Muscle of arm (tissue), 12 donors: ENCODE results near the gene SRSF3. TPM values are rescaled to one million over a fixed set of nuclear protein-coding genes. Genes with fewer than 3 reads are reported as not detected.

Experiments used
- DNase-seq: peaks from one replicate; pipeline ENCODE4 v3.0.0-alpha.2; 2013
- polyA plus RNA-seq, 12 donors: library from polyadenylated mRNA; unstranded; fragments of 120-200 nt; gene quantifications; one replicate each; pipeline ENCODE4 v1.2.1, GENCODE V29; 2013; ENCODE audit not compliant: insufficient read length in 12 of 12

Gene SRSF3
- polyA plus RNA-seq, 12 donors: 176 to 394 (median 301) TPM

DNA sequence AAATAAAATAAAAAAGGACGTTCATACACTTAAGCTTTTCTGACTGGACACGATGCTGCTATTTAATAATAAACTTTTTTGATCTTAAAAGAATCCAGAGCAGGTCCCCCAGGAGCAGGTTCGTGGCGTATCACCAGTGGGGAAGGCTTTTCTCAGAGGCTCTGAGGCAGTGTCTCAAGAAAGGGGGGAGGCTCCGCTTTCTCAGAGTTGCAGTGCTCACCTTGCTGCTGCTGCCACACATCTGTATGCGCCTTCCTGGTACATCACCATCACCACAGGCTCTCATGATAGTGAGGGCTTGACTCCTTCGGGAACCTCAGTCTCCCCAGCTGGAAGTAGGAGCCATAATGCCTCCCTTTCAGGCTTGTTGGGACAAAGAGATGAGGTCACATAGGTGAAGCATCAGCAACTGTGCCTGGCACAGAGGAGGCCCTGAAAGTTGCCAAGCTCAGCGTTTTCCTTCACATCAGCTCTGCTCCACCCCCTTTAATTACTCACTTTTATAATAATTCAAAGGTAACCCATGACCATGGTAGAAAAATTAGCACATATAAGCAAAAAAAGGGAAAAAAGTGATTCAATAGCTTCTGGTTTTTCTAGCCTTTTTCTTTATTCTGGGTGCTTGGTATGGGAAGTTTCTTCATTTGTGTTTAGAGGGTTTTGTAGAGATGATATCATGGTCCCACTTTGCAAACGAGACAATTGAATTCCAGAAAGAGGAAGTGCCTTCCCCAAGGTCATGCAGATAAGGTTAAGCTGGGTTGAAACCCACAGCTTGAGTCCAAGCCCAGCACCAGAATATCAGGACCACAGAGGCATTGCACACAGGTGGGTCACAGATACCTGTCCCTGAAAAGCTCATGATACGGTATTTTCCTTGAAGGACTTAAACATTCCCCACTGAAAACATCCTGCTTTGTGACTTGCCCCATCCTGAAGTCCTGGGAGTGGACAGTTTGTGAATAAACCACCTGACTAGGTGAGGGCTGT is 24.5 kb downstream of the SRSF3 start:
- DNase-seq: no peak

DNA sequence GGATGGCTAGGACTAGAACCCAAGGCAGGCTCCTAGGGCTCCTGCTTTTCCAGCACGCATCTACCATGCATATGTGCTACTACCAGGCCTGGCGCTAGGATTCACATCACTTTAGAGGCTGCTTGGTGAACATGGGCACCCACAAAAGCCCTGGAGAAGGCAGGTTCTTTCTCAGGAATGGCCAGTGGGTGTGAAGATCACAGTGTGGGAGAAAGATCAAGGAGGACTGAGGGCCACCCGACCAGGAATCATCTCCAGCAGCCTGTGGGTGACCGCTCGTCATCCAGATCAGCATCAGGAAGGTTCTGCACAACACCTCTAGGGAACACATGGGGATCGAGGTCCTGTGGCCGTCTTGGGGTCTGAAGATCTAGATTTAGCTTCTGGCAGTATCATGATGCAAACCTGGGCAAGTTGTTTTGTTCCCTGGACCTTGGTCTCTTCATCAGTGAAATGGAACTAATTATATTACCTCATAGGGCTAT is 27.3 kb downstream of the SRSF3 start:
- DNase-seq: no peak

DNA sequence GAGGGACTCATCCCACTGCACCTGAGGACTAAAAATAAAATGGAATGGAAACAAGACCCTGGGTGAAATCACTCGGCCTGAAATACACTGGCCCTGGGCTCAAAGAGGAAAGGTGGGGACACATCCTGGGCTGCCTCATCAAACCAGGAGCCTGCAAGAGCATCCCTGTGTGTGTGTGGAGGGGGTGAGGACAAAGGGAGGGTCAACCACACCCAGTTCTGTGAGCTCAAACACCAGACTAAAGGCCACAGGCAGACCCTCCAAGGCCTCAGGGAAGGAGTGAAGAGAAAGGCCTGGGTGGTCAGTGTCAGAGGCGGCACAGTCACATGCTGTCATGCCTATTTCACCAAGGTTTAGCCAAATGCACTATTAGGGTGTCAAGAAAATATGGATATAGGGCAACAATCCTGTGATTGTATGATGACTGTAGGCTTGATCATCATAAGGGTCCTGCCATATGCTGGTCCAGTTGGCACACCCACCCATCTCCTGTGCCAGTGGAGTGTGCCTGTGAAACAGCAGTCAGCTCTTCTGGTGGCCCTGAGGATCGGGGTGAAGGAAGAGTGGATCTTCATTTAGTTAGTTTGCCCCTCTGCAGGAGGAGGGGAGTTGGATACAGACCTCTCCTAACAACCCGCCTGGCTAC is 28.9 kb downstream of the SRSF3 start:
- no peak for DNase-seq

DNA sequence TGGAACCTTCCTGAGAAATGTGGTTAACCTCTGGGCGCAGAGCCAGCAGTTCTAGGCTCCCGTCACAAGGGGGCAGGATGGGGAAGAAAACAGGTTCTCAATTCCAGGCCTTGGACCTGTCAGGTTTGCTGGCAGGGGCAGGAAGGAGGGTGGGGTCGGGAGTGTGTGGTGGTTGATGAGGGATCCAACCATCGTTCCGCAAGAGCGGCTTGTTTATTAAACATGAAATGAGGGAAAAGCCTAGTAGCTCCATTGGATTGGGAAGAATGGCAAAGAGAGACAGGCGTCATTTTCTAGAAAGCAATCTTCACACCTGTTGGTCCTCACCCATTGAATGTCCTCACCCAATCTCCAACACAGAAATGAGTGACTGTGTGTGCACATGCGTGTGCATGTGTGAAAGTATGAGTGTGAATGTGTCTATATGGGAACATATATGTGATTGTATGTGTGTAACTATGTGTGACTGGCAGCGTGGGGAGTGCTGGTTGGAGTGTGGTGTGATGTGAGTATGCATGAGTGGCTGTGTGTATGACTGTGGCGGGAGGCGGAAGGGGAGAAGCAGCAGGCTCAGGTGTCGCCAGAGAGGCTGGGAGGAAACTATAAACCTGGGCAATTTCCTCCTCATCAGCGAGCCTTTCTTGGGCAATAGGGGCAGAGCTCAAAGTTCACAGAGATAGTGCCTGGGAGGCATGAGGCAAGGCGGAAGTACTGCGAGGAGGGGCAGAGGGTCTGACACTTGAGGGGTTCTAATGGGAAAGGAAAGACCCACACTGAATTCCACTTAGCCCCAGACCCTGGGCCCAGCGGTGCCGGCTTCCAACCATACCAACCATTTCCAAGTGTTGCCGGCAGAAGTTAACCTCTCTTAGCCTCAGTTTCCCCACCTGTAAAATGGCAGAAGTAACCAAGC is 29.6 kb downstream of the SRSF3 start:
- peak; percentile 87 for DNase-seq

DNA sequence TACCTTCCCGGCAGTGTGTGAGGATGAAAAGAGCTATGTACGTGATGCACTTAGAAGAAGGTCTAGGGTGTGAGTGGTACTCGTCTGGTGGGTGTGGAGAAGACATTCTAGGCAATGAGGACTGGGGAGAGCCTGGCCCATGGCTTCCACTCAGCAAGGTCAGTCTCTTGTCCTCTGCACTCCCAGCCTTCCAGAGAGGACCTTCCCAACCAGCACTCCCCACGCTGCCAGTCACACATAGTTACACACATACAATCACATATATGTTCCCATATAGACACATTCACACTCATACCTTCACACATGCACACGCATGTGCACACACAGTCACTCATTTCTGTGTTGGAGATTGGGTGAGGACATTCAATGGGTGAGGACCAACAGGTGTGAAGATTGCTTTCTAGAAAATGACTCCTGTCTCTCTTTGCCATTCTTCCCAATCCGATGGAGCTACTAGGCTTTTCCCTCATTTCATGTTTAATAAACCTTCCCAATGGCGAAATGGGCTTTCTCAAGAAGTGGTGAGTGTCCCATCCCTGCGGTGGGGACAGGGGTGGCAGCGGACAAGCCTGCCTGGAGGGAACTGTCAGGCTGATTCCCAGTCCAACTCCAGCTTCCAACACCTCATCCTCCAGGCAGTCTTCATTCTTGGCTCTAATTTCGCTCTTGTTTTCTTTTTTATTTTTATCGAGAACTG is 30.4 kb downstream of the SRSF3 start:
- no peak for DNase-seq

DNA sequence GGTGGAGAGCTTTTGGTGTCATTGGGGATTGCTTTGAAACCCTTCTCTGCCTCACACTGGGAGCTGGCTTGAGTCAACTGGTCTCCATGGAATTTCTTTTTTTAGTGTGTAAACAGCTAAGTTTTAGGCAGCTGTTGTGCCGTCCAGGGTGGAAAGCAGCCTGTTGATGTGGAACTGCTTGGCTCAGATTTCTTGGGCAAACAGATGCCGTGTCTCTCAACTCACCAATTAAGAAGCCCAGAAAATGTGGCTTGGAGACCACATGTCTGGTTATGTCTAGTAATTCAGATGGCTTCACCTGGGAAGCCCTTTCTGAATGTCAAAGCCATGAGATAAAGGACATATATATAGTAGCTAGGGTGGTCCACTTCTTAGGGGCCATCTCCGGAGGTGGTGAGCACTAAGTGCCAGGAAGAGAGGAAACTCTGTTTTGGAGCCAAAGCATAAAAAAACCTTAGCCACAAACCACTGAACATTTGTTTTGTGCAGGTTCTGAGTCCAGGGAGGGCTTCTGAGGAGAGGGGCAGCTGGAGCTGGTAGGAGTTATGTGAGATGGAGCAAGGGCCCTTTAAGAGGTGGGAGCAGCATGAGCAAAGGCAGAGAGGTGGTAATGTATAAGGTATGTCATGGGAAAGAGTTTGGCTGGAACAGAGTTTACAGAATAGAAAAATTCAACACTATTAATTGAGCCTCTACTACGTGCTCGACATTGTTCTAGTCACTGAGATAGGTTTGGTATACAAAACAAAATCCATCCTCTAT is 31.2 kb downstream of the SRSF3 start:
- no peak for DNase-seq

DNA sequence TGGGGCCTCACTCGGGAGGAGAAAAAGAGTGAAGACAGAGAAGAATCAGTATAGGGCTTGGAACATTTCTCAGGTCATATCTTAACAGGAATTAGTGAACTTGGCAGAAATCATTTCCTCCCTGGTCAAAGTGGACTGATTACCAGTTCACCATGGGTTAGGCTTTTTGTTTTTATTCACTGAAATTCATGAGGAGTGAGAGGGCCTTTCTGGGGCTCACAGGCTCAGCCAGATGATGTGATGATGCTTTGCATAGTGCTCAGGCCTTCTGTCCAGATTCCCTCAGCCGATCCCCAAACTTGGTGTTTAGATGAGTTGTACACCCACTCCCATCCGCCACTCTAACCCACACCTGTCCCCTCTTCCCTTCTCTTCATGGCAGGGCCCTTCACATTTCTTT is 32.5 kb downstream of the SRSF3 start:
- DNase-seq: no peak

DNA sequence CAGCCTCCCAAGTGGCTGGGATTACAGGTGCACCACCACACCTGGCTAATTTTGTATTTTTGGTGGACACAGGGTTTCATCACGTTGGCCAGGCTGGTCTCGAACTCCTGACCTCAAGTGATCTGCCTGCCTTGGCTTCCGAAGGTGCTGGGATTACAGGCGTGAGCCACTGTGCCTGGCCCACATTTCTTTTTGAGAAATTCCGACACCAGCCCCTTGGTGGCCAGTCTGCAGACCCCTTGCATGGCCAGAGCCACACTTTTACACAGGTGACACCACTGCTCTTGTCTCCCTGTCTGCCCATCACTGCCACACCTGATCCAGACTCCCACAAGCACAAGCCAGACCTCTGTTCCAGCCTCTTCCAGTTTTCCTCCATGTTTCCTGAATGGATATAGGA is 33.0 kb downstream of the SRSF3 start:
- no peak for DNase-seq

DNA sequence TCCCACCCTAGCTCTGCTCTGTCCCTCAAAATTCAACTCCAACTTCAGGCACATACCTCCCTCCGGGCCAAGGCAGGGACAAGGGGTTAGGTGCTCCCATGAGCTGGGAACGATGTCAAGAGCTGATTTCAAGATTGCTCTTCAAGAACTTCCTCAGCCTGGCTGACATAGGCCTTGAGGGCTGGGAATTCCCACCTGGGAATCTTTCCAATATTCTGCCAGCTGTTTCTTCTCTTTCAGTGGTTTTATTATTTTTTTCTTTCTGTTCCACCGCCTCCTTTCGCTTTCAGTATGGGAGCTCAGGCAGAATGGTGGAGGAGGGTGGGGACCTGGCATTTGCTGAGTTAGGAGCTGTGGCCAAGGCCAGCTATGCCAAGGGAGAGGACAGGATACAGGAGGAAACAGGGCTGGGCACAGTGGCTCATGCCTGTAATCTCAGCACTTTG is 33.7 kb downstream of the SRSF3 start:
- DNase-seq: no peak

DNA sequence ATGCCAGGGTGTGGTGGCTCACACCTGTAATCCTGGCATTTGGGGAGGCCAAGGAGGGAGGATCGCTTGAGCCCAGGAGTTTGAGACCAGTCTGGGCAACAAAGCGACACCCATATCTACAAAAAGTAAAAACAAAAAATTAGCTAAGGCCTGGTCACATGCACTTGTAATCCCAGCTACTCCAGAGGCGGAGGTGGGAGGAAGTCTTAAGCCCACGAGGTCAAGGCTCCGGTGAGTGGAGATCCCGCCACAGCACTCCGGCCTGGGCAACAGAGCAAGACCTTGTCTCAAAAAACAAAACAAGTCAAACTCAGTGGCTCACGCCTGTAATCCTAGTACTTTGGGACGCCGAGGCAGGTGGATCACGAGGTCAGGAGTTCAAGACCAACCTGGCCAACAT is 35.6 kb downstream of the SRSF3 start:
- no peak for DNase-seq

DNA sequence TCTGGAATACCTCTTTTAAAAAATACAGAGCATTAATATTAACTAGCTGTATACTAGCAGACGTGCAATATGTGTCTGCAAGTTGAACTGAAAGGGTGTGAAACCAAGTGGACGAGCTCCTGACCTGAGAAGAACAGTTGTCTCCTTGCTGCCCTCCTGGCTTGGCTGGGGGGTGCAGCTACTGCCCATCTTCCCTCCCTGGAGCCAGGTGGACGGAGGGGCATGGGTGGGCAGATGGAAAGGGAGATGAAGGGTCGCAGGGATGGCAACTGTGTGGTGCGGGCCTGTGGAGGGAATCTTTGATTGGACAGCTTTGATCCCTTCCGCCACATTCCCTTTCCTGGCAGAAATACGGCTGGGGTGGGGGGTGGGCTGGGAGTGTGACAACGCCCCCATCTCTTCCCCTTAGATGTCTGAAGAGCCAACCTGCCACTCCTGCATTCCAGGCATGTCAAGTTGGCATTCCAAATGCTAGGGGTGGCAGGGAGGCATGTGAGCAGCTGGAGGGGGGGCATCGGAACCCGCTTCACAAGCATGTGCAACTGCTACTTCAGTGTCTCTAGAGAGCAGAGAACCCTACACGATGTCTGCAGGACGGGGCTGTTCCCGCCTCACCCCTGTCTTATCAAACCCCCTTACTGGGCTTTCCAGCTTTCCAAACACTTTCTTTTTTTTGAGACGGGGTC is 37.3 kb downstream of the SRSF3 start:
- DNase-seq: no peak

DNA sequence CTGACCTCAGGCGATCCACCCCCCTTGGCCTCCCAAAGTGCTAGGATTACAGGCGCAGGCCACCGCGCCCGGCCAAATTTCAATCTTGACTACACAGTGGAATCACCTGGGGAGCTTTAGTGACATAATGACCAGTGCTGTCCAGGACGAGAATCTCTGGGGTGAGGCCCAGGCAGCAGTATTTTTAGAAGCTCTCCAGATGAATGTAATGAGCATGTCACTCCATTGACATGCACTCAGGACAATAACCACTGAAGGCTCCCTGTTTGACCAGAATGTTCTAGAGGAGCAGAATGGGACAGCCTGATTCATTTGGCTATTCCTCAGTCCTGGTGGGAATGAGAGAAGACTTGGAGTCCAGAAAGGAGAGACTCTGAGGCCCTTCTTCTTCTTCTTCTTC is 39.2 kb downstream of the SRSF3 start:
- no peak for DNase-seq

DNA sequence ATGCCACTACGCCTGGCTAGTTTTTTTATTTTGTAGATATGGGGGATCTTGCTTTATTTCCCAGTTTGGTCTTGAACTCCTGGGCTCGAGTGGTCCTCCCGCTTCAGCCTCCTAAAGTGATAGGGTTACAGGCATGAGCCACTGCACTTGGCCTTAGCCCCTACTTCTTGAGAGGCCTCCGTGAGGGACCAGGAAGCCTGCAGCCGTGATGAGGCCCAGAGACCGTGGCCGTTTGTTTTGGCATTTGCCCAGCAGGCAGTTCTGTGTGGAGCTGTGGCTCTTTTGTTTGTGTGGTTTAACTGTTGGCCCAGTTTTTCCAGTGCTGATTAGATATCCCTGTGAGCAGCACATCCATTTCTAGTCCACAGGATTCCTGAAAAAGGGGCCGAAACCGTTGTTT is 39.8 kb downstream of the SRSF3 start:
- no peak for DNase-seq

DNA sequence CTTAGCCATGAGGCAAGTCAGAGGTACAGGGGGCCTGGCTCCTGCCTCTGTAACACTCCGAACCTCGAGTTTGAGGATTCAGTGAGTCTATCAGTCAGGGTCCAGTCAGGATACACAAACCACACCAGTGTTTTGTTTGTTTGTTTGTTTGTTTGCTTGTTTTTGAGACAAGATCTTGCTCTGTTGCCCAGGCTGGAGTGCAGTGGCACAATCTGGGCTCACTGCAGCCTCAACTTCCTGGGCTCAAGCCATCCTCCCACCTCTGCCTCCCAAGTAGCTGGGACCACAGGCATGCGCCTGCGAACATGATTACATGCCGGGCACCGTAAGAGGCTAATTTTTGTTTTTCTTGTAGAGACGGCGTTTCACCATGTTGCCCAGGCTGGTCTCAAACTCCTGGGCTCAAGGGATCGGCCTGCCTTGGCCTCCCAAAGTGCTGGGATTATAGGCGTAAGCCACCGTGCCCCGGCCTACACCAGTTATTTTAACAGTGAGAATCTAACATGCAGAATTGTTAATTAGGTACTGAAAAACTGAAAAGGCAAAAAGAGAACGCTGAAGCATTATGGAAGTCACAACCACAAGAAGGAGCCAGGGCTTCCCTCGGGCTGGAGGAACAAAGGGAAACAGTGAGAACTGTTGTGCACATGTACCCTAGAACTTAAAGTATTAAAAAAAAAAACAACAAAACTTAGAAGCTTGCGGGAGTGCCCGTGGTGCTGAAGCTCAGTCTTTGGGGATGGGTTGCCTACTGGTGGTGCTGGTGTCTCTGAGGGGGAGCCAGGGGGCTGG is 40.4 kb downstream of the SRSF3 start:
- DNase-seq: no peak

DNA sequence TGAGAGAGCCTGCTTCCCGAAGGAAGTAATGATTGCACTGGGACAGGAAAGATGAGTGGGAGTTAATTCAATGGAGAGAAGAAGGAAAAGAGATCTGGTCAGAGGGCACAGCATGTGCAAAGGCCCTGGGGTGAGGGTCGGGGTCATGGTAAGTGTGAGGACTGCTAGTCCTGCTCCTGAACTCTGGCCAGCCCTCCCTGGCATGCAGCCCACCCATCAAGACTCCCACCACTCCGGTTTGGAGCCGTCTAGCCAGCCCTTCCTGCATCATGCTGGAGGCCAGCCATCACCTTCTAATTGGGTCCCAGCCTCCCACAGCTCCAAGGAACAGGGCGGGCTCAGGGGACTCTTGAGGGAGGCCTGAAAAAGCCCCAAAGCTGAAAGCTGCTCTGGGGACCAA is 42.1 kb downstream of the SRSF3 start:
- no peak for DNase-seq

DNA sequence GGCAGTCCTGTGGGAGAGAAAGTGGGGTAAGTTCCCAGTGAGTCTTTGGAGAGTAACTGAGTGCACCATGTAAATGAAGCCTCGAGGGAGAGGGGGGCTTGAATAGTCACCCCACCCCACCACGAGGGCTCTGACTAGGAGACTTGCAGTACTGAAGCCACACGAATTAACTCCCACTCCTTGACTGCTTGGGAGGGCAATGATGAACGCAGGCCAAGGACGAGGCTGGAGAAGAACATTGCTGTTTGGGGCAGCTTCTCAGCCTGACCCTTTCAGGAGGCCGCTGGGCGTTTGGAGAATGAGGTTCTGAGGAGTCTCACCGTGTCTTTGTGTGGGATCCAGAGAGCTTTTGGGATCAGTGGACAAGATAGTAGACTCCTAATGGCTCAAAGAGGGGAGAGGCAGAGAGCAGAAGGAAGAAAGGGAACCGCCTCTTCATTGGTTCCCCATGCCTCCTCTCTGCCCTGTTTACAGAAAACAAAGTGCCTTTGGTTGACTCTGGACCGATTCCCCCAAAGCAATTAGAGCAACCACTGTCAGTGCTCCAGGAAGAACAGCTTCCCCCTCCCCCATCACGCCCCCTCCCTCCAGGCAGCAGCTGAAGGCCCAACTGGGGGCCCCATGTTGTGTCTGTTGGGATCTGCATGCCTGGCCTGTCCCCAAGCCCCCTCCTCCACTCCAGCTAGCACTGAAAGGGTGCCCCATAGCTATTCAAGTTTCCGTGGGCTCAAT is 42.7 kb downstream of the SRSF3 start:
- DNase-seq: no peak

DNA sequence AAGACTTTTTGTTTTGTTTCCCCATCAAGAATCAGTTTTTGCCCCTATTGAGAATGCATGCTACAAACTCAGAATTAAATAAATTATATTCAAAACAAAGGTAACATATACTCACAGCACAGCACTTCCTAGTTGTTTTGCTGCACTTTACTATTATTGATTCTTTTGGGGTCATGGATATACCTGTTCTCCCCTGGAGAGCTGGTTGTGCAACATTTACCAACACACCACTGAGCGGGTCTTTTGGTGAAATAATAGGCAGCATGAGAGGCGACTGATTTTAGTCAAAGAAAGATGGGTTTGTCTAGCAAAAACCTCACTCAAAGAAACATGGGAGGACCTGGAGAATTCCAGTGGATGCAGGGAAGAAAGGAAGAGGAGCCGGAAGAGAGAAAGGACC is 44.4 kb downstream of the SRSF3 start:
- no peak for DNase-seq

DNA sequence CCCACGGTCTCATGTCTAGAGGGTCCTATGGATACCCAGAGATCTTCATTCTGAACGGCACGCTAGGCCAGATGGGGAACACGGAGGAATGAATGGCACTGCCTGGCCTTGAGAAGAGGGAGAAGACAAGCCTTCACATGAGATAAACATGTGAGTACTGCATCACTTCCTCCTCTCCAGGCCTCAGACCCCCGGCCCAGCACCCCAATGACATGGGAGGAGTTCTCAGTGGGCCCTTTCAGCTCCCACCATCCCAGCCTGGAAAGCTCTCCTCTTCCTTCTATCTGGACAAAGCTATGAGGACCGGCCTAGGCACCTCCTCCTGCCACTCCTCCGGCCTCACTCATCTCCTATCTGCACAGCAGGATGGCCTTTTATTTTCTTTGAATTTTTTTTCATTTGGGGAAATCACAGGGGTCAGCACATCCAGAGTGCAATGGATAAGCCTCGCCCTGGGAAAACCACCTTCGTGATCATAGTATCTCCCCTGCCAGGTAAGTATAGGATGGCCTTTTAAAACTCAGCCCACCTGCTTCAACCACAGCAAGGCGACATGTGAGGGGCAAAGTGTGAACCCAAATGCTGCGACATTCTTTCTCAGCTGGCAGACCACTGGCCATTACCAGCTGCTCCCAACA is 45.1 kb downstream of the SRSF3 start:
- no peak for DNase-seq
